KOPT-K1 (cell line): ENCODE data around the gene APOBEC3B.

Experiments
- H3K27ac ChIP-seq: fragments of 200-600 bp; sonication (generic); 2 replicates; pipeline ENCODE4 v1.5.1; 2016; ENCODE audit warnings: antibody characterized with exemption, mild to moderate bottlenecking, low read depth, low read length; ENCODE audit not compliant: poor library complexity, severe bottlenecking
- H3K36me3 ChIP-seq: fragments of 200-600 bp; sonication (generic); 2 replicates; pipeline ENCODE4 v1.5.1; 2017; ENCODE audit warnings: antibody characterized with exemption, mild to moderate bottlenecking, low read length, moderate library complexity; ENCODE audit not compliant: insufficient read depth
- H3K9me3 ChIP-seq: fragments of 200-600 bp; sonication (generic); 2 replicates; pipeline ENCODE4 v1.5.1; 2017; ENCODE audit warnings: antibody characterized with exemption, low read length, mild to moderate bottlenecking; ENCODE audit not compliant: insufficient read depth, poor library complexity, severe bottlenecking

APOBEC3B gene

DNA sequence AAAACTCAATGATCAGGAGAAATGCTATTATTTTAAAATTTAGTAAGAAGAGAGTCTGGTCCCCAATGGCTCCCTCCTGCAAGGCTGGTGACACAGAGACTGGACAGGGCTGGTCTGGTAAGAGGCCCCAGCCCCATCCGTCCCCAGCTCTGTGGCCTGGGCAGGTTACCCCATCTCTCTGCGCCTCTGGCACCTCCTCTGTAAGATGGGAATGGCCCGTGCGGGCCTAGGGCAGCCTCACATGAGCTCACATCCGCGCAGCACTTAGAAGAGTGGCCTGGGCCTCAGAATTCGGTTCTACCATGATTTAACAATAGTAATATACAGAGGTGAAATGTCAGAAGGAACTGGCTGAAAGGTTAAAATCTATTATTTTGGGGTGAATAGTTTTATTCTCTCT lies 59.8 kb downstream of the APOBEC3B start:
- H3K9me3 ChIP-seq: no peaks in the 10 kb centered on the region
- peak overlapping the region; percentile 74 for H3K27ac ChIP-seq

More for the DNA sequence above, 59.8 kb downstream of the APOBEC3B start:
- H3K36me3 ChIP-seq: peaks cover 21% of the 10 kb centered on the region; the same call in 1 of the 2 replicates
